ENCODE data around the gene JAG1.
A peak's percentile ranks its signal among the peaks of the same experiment; 100 is the strongest.

JAG1 gene

GRCh38 chr20:10671221-10671918, 2.4 kb downstream of the JAG1 start:
- Histone ChIP-seq H3K14ac (ENCODE audit: low read length) (peak overlapping the region; percentile 20), H2AK5ac (ENCODE audit: low read length) (no peak overlapping the region), H3K9me3 (ENCODE audit: insufficient read depth, low read depth, low read length) (no peaks in the 10 kb centered on the region), H3K9ac (ENCODE audit: low read length) (peak overlapping the region; percentile 11), H2BK5ac (ENCODE audit: low read depth, low read length, poor library complexity) (no peak overlapping the region), H3K4me2 (ENCODE audit: low read length) (peak overlapping the region; percentile 97), H3K18ac (ENCODE audit: low read length) (peak overlapping the region; percentile 2), H3K4ac (ENCODE audit: low read depth, low read length) (peak overlapping the region; percentile 24), H3K4me1 (ENCODE audit: control insufficient read depth in 1 of 2, insufficient read depth in 2 of 2, low read length in 2 of 2) (peaks cover 12 to 24% of the 10 kb centered on the region in 2 experiments), H3K79me2 (ENCODE audit: control insufficient read depth, insufficient read depth, low read length, poor library complexity) (peaks cover 18% of the 10 kb centered on the region), H3K23ac (ENCODE audit: low read length) (no peak overlapping the region), H3K4me3 (ENCODE audit: low read depth, low read length) (peak overlapping the region; percentile 94), H2AFZ (ENCODE audit: insufficient read depth, low read length, poor library complexity) (no peak overlapping the region), H4K8ac (ENCODE audit: low read depth, low read length) (no peak overlapping the region), H2BK12ac (ENCODE audit: low read length) (no peak overlapping the region), H4K12ac (ENCODE audit: low read depth, low read length) (no peak overlapping the region), H4K91ac (ENCODE audit: low read depth, low read length) (no peak overlapping the region), H3K79me1 (ENCODE audit: low read length) (peaks cover 29% of the 10 kb centered on the region), H3K27me3 (ENCODE audit: insufficient read depth, low read length) (no peaks in the 10 kb centered on the region), H2BK120ac (ENCODE audit: insufficient read depth, low read length, poor library complexity) (no peak overlapping the region), H3K36me3 (ENCODE audit: control insufficient read depth in 1 of 2, insufficient read depth in 2 of 2, low read length in 2 of 2) (peaks cover 13 to 28% of the 10 kb centered on the region in 2 experiments), H3K27ac (ENCODE audit: low read depth, low read length) (no peak overlapping the region)
- no CpG with 5 or more reads among the region's 13 CpGs for WGBS (ENCODE audit: extremely low coverage, insufficient coverage, insufficient read length)
- peak in 1 of 2 donors; percentile 33 for DNase-seq

DNA sequence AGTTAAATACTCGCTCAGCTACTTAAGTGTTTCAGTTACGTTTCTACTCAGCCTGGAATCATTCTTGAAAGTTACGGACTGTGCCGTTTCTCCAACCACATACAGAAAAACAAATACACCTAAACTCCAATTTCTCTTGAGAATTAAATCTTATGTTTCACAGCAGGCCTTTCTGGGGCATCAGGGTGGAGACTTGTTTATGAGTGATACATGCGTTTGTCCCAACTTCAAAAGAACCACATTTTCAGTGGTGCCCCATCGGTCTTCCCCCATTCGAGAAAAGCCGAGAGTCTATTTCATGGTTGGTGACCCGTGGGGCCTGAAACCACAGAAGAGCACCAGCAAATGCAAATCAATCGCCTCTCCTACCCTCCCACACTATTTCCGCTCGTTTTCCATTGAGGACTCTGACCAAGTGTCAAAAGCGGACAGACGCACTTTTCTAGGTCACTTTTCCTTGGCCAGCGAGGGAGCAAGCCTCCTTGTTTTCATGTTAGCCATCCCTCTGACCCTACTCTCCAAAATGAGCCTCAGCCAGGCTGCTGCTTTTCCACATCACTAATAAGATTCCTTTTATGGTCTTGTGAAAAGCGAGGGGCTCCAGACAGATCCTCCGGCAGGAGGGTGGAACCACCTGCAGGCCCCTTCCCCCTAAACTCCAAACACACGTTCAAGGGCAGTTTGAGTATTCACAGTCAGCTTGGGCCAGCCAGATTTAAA, 3.1 kb downstream of the JAG1 start:
- no peaks in the 10 kb centered on the region for H3K27me3 ChIP-seq (ENCODE audit: insufficient read depth, low read length)
- H3K36me3 ChIP-seq (ENCODE audit: control insufficient read depth in 1 of 2, insufficient read depth in 2 of 2, low read length in 2 of 2), result peaks cover 13 to 34% of the 10 kb centered on the region in 2 experiments
- H3K4me2 ChIP-seq (ENCODE audit: low read length), result peak overlapping the region; percentile 97
- no peak overlapping the region for H4K91ac ChIP-seq (ENCODE audit: low read depth, low read length)
- no peak overlapping the region for H3K9ac ChIP-seq (ENCODE audit: low read length)
- no peak overlapping the region for H2BK12ac ChIP-seq (ENCODE audit: low read length)
- H3K79me1 ChIP-seq (ENCODE audit: low read length), result peaks cover 35% of the 10 kb centered on the region
- no peak for DNase-seq
- H3K14ac ChIP-seq (ENCODE audit: low read length), result no peak overlapping the region
- H3K4me1 ChIP-seq (ENCODE audit: control insufficient read depth in 1 of 2, insufficient read depth in 2 of 2, low read length in 2 of 2), result peaks cover 17 to 31% of the 10 kb centered on the region in 2 experiments
- peaks cover 18% of the 10 kb centered on the region for H3K79me2 ChIP-seq (ENCODE audit: control insufficient read depth, insufficient read depth, low read length, poor library complexity)
- no peak overlapping the region for H2BK5ac ChIP-seq (ENCODE audit: low read depth, low read length, poor library complexity)
- no peaks in the 10 kb centered on the region for H3K9me3 ChIP-seq (ENCODE audit: insufficient read depth, low read depth, low read length)
- WGBS (ENCODE audit: extremely low coverage, insufficient coverage, insufficient read length), result no CpG with 5 or more reads among the region's 18 CpGs
- H3K23ac ChIP-seq (ENCODE audit: low read length), result no peak overlapping the region
- H3K4me3 ChIP-seq (ENCODE audit: low read depth, low read length), result no peak overlapping the region
- H4K12ac ChIP-seq (ENCODE audit: low read depth, low read length), result no peak overlapping the region
- no peak overlapping the region for H2AK5ac ChIP-seq (ENCODE audit: low read length)
- no peak overlapping the region for H3K18ac ChIP-seq (ENCODE audit: low read length)
- H4K8ac ChIP-seq (ENCODE audit: low read depth, low read length), result no peak overlapping the region
- no peak overlapping the region for H2BK120ac ChIP-seq (ENCODE audit: insufficient read depth, low read length, poor library complexity)
- no peak overlapping the region for H2AFZ ChIP-seq (ENCODE audit: insufficient read depth, low read length, poor library complexity)
- H3K4ac ChIP-seq (ENCODE audit: low read depth, low read length), result no peak overlapping the region
- no peak overlapping the region for H3K27ac ChIP-seq (ENCODE audit: low read depth, low read length)

GRCh38 chr20:10669843-10670446, 3.9 kb downstream of the JAG1 start:
- no peak overlapping the region for H3K27ac ChIP-seq (ENCODE audit: low read depth, low read length)
- no peaks in the 10 kb centered on the region for H3K27me3 ChIP-seq (ENCODE audit: insufficient read depth, low read length)
- H2AFZ ChIP-seq (ENCODE audit: insufficient read depth, low read length, poor library complexity), result no peak overlapping the region
- H3K23ac ChIP-seq (ENCODE audit: low read length), result no peak overlapping the region
- H2BK120ac ChIP-seq (ENCODE audit: insufficient read depth, low read length, poor library complexity), result no peak overlapping the region
- peaks cover 17 to 31% of the 10 kb centered on the region in 2 experiments for H3K4me1 ChIP-seq (ENCODE audit: control insufficient read depth in 1 of 2, insufficient read depth in 2 of 2, low read length in 2 of 2)
- H3K9me3 ChIP-seq (ENCODE audit: insufficient read depth, low read depth, low read length), result no peaks in the 10 kb centered on the region
- H4K12ac ChIP-seq (ENCODE audit: low read depth, low read length), result no peak overlapping the region
- H3K9ac ChIP-seq (ENCODE audit: low read length), result no peak overlapping the region
- H4K8ac ChIP-seq (ENCODE audit: low read depth, low read length), result no peak overlapping the region
- H2BK5ac ChIP-seq (ENCODE audit: low read depth, low read length, poor library complexity), result no peak overlapping the region
- H3K14ac ChIP-seq (ENCODE audit: low read length), result no peak overlapping the region
- peaks cover 18% of the 10 kb centered on the region for H3K79me2 ChIP-seq (ENCODE audit: control insufficient read depth, insufficient read depth, low read length, poor library complexity)
- H3K79me1 ChIP-seq (ENCODE audit: low read length), result peaks cover 34% of the 10 kb centered on the region
- no CpG with 5 or more reads among the region's 6 CpGs for WGBS (ENCODE audit: extremely low coverage, insufficient coverage, insufficient read length)
- DNase-seq, result no peak
- no peak overlapping the region for H3K18ac ChIP-seq (ENCODE audit: low read length)
- H4K91ac ChIP-seq (ENCODE audit: low read depth, low read length), result no peak overlapping the region
- H2BK12ac ChIP-seq (ENCODE audit: low read length), result no peak overlapping the region
- H2AK5ac ChIP-seq (ENCODE audit: low read length), result no peak overlapping the region
- H3K4me3 ChIP-seq (ENCODE audit: low read depth, low read length), result no peak overlapping the region
- peaks cover 13 to 35% of the 10 kb centered on the region in 2 experiments for H3K36me3 ChIP-seq (ENCODE audit: control insufficient read depth in 1 of 2, insufficient read depth in 2 of 2, low read length in 2 of 2)
- H3K4ac ChIP-seq (ENCODE audit: low read depth, low read length), result no peak overlapping the region
- peak overlapping the region; percentile 8 for H3K4me2 ChIP-seq (ENCODE audit: low read length)

DNA sequence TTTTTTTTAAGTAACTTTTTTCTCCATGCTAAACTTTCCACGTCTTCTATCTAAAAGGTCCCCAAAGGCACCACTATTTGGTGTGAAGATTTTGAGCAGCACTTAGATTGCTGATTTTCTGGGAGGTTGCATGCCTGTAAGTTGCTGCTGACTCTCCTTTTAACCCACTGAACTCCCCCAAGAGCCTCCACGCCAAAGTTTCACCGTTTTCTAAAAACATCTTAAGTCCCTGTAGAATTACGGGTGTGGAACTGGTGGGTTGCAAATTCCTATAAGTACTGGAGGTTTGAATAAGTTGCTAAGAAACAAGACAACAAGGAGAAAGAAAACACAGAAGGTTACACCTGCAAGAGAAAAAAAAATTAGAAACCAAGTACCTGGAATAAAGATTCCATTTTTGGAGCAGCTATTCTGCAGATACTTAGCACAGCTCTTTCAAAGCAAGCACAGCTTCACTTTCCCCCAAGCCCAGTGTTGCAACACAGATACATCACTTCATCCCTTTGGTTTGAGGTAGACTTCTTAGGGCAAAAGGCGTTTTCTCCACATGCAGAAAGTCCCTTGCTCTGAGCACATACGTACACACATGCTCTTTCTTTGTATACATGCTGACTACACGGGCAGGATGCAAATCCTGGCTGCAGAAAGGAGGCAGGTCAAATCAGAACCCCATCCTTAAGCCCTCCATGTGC, 5.0 kb downstream of the JAG1 start:
- H3K23ac ChIP-seq (ENCODE audit: low read length), result no peak overlapping the region
- H3K79me1 ChIP-seq (ENCODE audit: low read length), result peaks cover 24% of the 10 kb centered on the region
- no peak overlapping the region for H4K8ac ChIP-seq (ENCODE audit: low read depth, low read length)
- no CpG with 5 or more reads among the region's 7 CpGs for WGBS (ENCODE audit: extremely low coverage, insufficient coverage, insufficient read length)
- no peak overlapping the region for H3K4me3 ChIP-seq (ENCODE audit: low read depth, low read length)
- H3K14ac ChIP-seq (ENCODE audit: low read length), result no peak overlapping the region
- no peak overlapping the region for H2AK5ac ChIP-seq (ENCODE audit: low read length)
- no peak overlapping the region for H3K27ac ChIP-seq (ENCODE audit: low read depth, low read length)
- H4K91ac ChIP-seq (ENCODE audit: low read depth, low read length), result no peak overlapping the region
- no peak overlapping the region for H3K4ac ChIP-seq (ENCODE audit: low read depth, low read length)
- DNase-seq, result no peak
- H3K4me1 ChIP-seq (ENCODE audit: control insufficient read depth in 1 of 2, insufficient read depth in 2 of 2, low read length in 2 of 2), result peaks cover 17 to 30% of the 10 kb centered on the region in 2 experiments
- H3K18ac ChIP-seq (ENCODE audit: low read length), result no peak overlapping the region
- H3K27me3 ChIP-seq (ENCODE audit: insufficient read depth, low read length), result no peaks in the 10 kb centered on the region
- no peaks in the 10 kb centered on the region for H3K9me3 ChIP-seq (ENCODE audit: insufficient read depth, low read depth, low read length)
- no peak overlapping the region for H2BK12ac ChIP-seq (ENCODE audit: low read length)
- H3K9ac ChIP-seq (ENCODE audit: low read length), result no peak overlapping the region
- no peak overlapping the region for H4K12ac ChIP-seq (ENCODE audit: low read depth, low read length)
- H3K4me2 ChIP-seq (ENCODE audit: low read length), result no peak overlapping the region
- no peak overlapping the region for H2BK5ac ChIP-seq (ENCODE audit: low read depth, low read length, poor library complexity)
- H3K79me2 ChIP-seq (ENCODE audit: control insufficient read depth, insufficient read depth, low read length, poor library complexity), result peaks cover 12% of the 10 kb centered on the region
- H2AFZ ChIP-seq (ENCODE audit: insufficient read depth, low read length, poor library complexity), result no peak overlapping the region
- H3K36me3 ChIP-seq (ENCODE audit: control insufficient read depth in 1 of 2, insufficient read depth in 2 of 2, low read length in 2 of 2), result peaks cover 13 to 39% of the 10 kb centered on the region in 2 experiments
- no peak overlapping the region for H2BK120ac ChIP-seq (ENCODE audit: insufficient read depth, low read length, poor library complexity)
